MG63 (cell line): ENCODE measurements around the gene ANKHD1. TPM values are rescaled to one million over a fixed set of nuclear protein-coding genes. Genes with fewer than 3 reads are reported as not detected.
"Not testable (repeated sequence)": the region's sequence is repeated elsewhere in the genome, so short reads cannot be mapped to it uniquely, and the experiment has no call there.

Experiments
- DNase-seq: peaks from one replicate; pipeline ENCODE4 v3.0.0-alpha.2; 2020
- H3K27me3 ChIP-seq: fragments of 250-450 bp; sonication (Bioruptor Pico); 2 replicates; pipeline ENCODE4 v1.5.1; 2020; ENCODE audit warnings: mild to moderate bottlenecking, moderate library complexity
- H3K36me3 ChIP-seq: fragments of 250-450 bp; sonication (Bioruptor Pico); 2 replicates; pipeline ENCODE4 v1.5.1; 2020; ENCODE audit warnings: mild to moderate bottlenecking, moderate library complexity
- H3K4me3 ChIP-seq: fragments of 250-450 bp; sonication (Bioruptor Pico); 2 replicates; pipeline ENCODE4 v1.5.1; 2020; ENCODE audit warnings: mild to moderate bottlenecking, moderate library complexity
- H3K9me3 ChIP-seq: fragments of 250-450 bp; sonication (Bioruptor Pico); 2 replicates; pipeline ENCODE4 v1.5.1; 2020; ENCODE audit warnings: mild to moderate bottlenecking, moderate library complexity
- total RNA-seq: library from RNA; depleted of rRNA; stranded (reverse); fragments of >200 nt; shearing (Covaris generic); gene quantifications from 2 replicates; pipeline ENCODE4 v1.2.3, GENCODE V29; 2014; ENCODE audit warnings: low replicate concordance

Gene ANKHD1
- total RNA-seq, 1 experiment from 2014 or later, result 38.6 TPM

- no peak overlapping the region for H3K4me3 ChIP-seq
- H3K9me3 ChIP-seq, result no peaks in the 10 kb centered on the region
- no peaks in the 10 kb centered on the region for H3K27me3 ChIP-seq
- no peak for DNase-seq
- H3K36me3 ChIP-seq, result peaks cover 27% of the 10 kb centered on the region
Observed at GRCh38 chr5:140468188-140468587, 66.6 kb downstream of the ANKHD1 start.

- H3K27me3 ChIP-seq, result no peaks in the 10 kb centered on the region
- no peak overlapping the region for H3K4me3 ChIP-seq
- peaks cover 33% of the 10 kb centered on the region for H3K36me3 ChIP-seq
- no peak for DNase-seq
- H3K9me3 ChIP-seq, result no peaks in the 10 kb centered on the region
Observed at GRCh38 chr5:140469259-140469658, 67.6 kb downstream of the ANKHD1 start.

- H3K9me3 ChIP-seq, result no peaks in the 10 kb centered on the region
- DNase-seq, result no peak
- no peaks in the 10 kb centered on the region for H3K27me3 ChIP-seq
- peaks cover 37% of the 10 kb centered on the region for H3K36me3 ChIP-seq
- H3K4me3 ChIP-seq, result no peak overlapping the region
Observed at GRCh38 chr5:140480310-140481014, 78.8 kb downstream of the ANKHD1 start.

DNA sequence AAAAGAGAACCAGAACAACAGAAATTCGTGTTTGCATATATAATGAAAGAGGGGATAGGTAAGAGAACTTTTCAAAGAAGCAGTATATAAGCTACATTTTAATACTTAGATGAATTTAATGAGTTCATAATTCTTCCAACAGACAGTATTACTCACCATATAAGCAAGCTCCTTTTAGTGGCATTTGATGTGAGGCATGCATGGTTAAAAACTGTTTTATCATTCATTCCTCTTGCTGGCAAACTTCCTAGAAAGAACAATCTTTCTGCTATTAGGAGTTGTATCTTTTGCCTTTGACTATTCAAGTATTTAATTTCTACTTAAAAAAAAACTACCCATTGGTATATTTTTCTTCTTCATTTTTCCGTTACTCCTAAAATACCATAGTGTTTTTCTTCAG, 80.1 kb downstream of the ANKHD1 start:
- no peaks in the 10 kb centered on the region for H3K27me3 ChIP-seq
- H3K36me3 ChIP-seq, result peaks cover 42% of the 10 kb centered on the region
- no peak overlapping the region for H3K4me3 ChIP-seq
- H3K9me3 ChIP-seq, result no peaks in the 10 kb centered on the region
- DNase-seq, result no peak

- Histone ChIP-seq H3K27me3 (no peaks in the 10 kb centered on the region), H3K9me3 (no peaks in the 10 kb centered on the region), H3K4me3 (no peak overlapping the region), H3K36me3 (peaks cover 52% of the 10 kb centered on the region)
- no peak for DNase-seq
Observed at GRCh38 chr5:140483055-140483454, 81.4 kb downstream of the ANKHD1 start.

DNA sequence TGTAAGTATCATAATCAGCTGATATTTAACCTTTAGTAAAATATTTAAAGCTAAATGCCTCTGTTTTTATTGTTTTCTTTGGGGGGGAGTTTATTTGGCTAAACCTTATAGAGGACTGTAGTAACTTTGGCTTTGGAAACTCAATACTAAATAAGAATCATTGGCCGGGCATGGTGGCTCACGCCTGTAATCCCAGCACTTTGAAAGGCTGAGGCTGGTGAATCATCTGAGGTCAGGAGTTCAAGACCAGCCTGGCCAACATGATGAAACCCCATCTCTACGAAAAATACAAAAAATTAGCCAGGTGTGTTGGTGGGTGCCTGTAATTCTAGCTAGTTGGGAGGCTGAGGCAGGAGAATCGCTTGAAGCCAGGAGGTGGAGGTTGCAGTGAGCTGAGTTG, 86.5 kb downstream of the ANKHD1 start:
- DNase-seq, result peak; percentile 53
- H3K9me3 ChIP-seq, H3K27me3 ChIP-seq, H3K4me3 ChIP-seq: not testable (repeated sequence)
- peaks cover 65% of the 10 kb centered on the region for H3K36me3 ChIP-seq

- Histone ChIP-seq H3K9me3 (no peaks in the 10 kb centered on the region), H3K36me3 (peaks cover 61% of the 10 kb centered on the region), H3K4me3 (no peak overlapping the region), H3K27me3 (no peaks in the 10 kb centered on the region)
- no peak for DNase-seq
Observed at GRCh38 chr5:140488914-140489313, 87.3 kb downstream of the ANKHD1 start.

- Histone ChIP-seq H3K9me3 (no peaks in the 10 kb centered on the region), H3K36me3 (peaks cover 38% of the 10 kb centered on the region), H3K4me3 (no peak overlapping the region), H3K27me3 (no peaks in the 10 kb centered on the region)
- DNase-seq, result no peak
Observed at GRCh38 chr5:140497897-140498296, 96.3 kb downstream of the ANKHD1 start.

DNA sequence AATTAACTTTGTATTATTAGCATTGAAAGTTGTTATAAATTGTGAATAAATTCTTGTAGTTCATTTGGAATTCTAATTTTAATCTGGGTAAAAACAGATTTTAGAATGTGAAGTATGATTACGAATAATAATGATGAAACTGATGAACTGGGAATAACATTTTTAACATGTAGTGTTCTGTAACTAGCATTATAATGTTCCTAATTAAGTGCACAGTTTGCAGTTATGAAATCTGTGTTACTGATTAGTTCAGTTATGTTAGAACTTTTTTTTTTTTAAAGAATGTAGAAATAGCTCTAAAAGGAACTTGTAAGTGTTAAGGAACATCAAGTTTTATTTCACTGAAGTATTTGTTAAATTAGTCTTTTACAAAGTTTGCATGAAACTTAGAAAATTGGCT, 97.0 kb downstream of the ANKHD1 start:
- H3K36me3 ChIP-seq, result peaks cover 36% of the 10 kb centered on the region
- DNase-seq, result no peak
- no peaks in the 10 kb centered on the region for H3K27me3 ChIP-seq
- no peaks in the 10 kb centered on the region for H3K9me3 ChIP-seq
- no peak overlapping the region for H3K4me3 ChIP-seq

GRCh38 chr5:140502834-140503233, 101.2 kb downstream of the ANKHD1 start:
- Histone ChIP-seq H3K36me3 (peaks cover 42% of the 10 kb centered on the region), H3K4me3 (no peak overlapping the region), H3K9me3 (no peaks in the 10 kb centered on the region), H3K27me3 (no peaks in the 10 kb centered on the region)
- DNase-seq, result no peak

DNA sequence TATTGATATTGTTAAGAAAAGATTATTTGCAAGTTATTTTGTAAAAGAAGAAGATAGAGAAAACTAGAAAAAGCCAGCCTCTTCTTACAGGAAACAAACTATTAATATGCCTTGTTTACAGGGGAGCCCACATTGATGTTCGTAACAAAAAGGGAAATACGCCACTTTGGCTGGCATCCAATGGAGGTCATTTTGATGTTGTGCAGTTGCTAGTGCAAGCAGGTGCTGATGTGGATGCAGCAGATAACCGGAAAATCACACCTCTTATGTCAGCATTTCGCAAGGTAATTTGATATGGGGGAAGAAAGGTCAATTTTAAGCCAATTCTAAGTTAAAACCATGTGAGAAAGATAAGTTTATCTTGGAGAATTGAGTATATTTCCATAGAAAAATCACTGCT, 108.3 kb downstream of the ANKHD1 start:
- Histone ChIP-seq H3K9me3 (no peaks in the 10 kb centered on the region), H3K4me3 (no peak overlapping the region), H3K36me3 (peaks cover 92% of the 10 kb centered on the region), H3K27me3 (no peaks in the 10 kb centered on the region)
- no peak for DNase-seq

DNA sequence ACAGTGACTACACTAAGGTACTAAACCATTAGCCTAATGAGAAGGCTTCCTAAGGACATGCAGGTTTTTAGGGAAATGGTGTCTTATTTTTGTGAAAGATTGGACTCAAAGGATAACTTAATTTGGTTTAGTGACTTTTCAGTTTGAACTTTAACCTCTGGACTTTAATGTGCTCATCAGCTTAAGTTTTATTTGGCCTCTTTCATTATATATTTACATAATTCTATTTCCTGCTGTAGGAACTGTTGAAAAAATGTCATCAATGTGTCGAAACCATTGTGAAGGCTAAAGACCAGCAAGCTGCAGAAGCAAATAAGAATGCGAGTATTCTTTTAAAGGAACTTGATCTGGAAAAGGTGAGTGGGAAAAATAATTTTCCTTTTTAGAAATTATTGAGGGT, 111.5 kb downstream of the ANKHD1 start:
- H3K4me3 ChIP-seq, result no peak overlapping the region
- no peaks in the 10 kb centered on the region; the same call in 1 of the 2 replicates for H3K9me3 ChIP-seq
- no peaks in the 10 kb centered on the region for H3K27me3 ChIP-seq
- peaks cover 81% of the 10 kb centered on the region for H3K36me3 ChIP-seq
- DNase-seq, result no peak

- no peaks in the 10 kb centered on the region for H3K9me3 ChIP-seq
Observed at GRCh38 chr5:140524003-140524402, 122.4 kb downstream of the ANKHD1 start.

GRCh38 chr5:140540227-140540626, 138.6 kb downstream of the ANKHD1 start:
- Histone ChIP-seq H3K27me3 (no peaks in the 10 kb centered on the region), H3K9me3 (no peaks in the 10 kb centered on the region), H3K4me3 (no peak overlapping the region), H3K36me3 (peaks cover 82% of the 10 kb centered on the region)
- no peak for DNase-seq

More at GRCh38 chr5:140524003-140524402, 122.4 kb downstream of the ANKHD1 start:
- Histone ChIP-seq H3K27me3 (no peaks in the 10 kb centered on the region), H3K4me3 (no peak overlapping the region), H3K36me3 (peaks cover 59% of the 10 kb centered on the region)
- DNase-seq, result no peak

DNA sequence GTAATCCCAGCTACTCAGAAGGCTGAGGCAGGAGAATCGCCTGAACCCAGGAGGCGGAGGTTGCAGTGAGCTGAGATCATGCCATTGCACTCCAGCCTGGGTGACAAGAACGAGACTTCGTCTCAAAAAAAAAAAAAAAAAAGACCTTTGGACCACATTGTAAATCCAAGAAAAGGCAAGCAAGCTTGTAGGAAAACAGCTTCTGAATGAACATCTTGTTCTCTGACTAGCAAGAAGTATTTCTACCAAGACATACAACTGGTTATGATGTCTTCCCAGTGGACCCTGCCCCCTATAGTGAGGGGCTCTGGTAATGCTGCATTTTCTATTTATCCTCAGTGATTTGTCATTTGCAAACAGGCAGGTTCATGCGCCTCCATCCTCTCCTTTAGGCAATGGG, 141.3 kb downstream of the ANKHD1 start:
- H3K36me3 ChIP-seq, result peaks cover 60% of the 10 kb centered on the region
- DNase-seq, result no peak

GRCh38 chr5:140544986-140545385, 143.4 kb downstream of the ANKHD1 start:
- Histone ChIP-seq H3K4me3 (no peak overlapping the region), H3K36me3 (peaks cover 54% of the 10 kb centered on the region), H3K27me3 (no peaks in the 10 kb centered on the region), H3K9me3 (no peaks in the 10 kb centered on the region)
- DNase-seq, result no peak

More for the DNA sequence above, 141.3 kb downstream of the ANKHD1 start:
- Histone ChIP-seq H3K27me3 (no peaks in the 10 kb centered on the region), H3K9me3 (no peaks in the 10 kb centered on the region), H3K4me3 (no peak overlapping the region)

GRCh38 chr5:140545606-140546005, 144.0 kb downstream of the ANKHD1 start:
- DNase-seq, result no peak
- H3K27me3 ChIP-seq, result no peaks in the 10 kb centered on the region
- H3K36me3 ChIP-seq, result peaks cover 54% of the 10 kb centered on the region
- no peak overlapping the region for H3K4me3 ChIP-seq
- H3K9me3 ChIP-seq, result no peaks in the 10 kb centered on the region

- peaks cover 54% of the 10 kb centered on the region for H3K36me3 ChIP-seq
- peak; percentile 34 for DNase-seq
- no peaks in the 10 kb centered on the region for H3K9me3 ChIP-seq
- H3K27me3 ChIP-seq, result no peaks in the 10 kb centered on the region
- no peak overlapping the region; the same call in 1 of the 2 replicates for H3K4me3 ChIP-seq
Observed at GRCh38 chr5:140546851-140547507, 145.3 kb downstream of the ANKHD1 start.
